ENCODE measurements around the gene BEND3.
"Not testable (repeated sequence)": the region's sequence is repeated elsewhere in the genome, so short reads cannot be mapped to it uniquely, and the experiment has no call there.

The BEND3 gene

DNA sequence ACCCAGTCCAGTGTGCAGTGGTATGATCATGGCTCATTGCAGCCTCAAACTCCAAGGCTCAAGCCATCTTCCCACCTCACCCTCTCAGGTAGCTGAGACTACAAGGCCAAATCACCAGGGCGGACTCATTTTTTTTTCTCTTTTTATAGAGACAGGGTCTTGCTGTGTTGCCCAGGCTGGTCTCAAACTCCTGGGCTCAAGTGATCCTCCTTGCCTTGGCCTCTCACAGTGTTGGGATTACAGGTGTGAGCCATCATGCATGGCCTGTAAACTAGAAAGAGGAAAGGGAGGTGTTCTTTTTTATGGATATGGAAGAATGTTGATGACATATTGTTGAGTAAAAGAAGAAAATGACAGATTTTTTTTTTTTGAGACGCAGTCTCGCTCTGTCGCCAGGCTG, 5.1 kb upstream of the BEND3 start:
- DNase-seq, result no peak

GRCh38 chr6:107118976-107119375, 3.7 kb upstream of the BEND3 start:
- peak; percentile 92 for DNase-seq

- not testable (repeated sequence) for DNase-seq
Observed at GRCh38 chr6:107118540-107118939, 3.2 kb upstream of the BEND3 start.

DNA sequence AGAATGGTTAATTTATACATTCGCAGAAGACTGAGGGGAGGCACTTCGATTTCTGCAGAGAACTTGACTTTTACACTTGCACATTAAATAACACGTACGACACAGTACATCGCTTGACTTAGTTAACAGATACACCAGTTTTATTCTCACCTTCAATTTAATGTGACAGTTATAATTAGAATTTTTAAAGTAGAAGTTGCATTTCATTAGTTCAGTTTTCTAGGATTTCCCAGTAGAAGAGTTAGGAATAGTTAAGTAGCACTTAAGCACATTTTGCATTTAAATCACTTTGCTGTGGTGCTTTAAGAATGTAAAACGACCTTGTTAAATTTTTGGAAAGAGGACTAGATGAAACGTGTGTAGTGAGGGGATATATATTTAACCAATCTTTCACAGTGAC, 1.6 kb upstream of the BEND3 start:
- no peak for DNase-seq

DNA sequence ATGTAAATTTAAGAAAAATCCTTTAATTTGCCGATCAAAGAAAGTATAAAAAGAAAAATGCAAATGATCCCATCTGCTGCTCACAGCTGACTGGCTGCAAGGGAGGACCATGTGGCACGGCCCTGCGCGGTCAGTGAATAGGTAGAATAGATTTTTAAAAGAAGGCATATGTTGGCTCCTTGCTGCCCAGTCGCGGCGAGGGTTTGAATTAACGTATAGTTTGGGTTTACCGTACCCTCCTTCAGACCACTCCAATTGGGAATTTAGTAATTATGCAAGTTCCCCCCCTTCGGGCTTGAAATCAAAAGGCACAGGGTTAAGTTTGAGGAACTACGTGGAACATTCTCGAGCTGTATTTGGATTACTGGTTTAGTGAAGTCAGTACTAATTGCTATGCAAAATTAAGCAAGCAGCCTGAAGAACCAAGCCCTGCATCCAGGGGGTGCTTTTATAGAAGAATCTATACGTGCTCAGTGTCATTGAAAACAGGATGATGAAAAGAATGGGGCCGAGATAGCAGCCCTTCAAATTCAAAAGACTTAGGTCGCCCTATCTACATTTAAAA, 1.1 kb upstream of the BEND3 start:
- peak; percentile 90 for DNase-seq

DNA sequence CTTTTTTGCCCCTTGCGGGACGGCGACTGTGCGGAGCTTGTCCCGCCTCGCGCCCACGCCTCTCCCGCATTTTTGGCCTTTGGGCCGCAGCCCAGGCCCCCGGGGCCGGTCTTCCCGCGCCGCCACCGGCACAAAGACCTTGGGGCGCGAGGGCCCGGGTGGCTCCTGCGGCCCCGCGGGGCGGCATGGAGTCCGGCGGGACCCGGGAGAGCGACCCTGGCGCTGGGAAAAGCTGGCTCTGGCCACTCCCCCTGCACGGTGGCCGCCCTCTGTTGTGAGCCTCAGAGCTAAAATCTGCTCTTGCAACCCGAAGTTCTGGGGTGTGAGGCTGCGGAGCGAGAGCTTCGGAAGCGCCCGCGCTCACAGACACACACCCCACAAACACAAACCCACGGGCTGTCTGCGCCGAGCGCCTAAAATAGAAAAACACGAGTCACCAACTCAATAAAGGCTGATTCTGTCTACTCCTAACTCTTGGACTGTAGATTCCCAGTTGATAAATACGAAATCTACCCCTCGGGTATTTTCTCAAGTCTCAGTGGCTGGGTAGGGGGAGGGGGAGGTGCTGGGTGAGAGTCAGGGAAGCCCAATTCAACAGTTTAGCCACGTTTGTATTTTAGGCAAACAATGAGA, 496 bp upstream of the BEND3 start:
- DNase-seq, result peak; percentile 93

DNA sequence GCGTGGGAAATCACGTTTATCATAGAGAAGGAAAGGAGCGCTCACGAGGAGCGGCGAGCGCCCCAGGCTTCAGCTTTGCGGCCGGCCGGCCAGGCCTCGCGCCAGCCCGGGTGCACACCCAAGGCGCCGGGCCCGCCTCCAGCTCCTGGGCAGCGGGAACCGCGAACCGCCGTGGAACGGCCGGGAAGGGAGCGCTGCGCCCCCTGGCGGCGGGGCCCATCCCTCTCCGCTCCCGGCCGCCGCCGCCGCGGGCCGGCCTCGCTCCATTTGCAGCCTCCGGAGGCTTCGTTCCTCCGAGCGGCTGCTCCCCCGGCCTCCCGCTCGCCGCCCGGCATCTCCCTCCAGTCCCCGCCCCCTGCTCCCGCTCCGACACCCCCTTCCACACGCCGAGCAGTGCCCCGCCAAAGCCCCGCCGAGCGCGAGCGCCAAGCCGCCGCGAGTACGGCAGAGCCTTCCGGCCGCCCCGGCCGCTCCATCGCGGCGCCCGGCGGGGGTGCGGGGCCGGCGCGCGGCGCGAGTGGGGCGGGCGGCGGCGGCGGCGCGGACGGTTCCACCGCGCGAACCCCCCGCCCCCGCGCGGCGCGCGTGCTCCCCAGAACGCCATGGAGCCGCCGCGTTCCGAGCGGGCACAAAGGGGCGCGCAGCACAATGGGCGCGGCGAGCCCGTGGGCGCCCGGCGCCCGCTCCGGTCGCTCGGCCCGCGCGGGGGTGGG, 946 bp downstream of the BEND3 start:
- DNase-seq, result peak; percentile 96

- no peak for DNase-seq
Observed at GRCh38 chr6:107110200-107110599, 5.1 kb downstream of the BEND3 start.

DNA sequence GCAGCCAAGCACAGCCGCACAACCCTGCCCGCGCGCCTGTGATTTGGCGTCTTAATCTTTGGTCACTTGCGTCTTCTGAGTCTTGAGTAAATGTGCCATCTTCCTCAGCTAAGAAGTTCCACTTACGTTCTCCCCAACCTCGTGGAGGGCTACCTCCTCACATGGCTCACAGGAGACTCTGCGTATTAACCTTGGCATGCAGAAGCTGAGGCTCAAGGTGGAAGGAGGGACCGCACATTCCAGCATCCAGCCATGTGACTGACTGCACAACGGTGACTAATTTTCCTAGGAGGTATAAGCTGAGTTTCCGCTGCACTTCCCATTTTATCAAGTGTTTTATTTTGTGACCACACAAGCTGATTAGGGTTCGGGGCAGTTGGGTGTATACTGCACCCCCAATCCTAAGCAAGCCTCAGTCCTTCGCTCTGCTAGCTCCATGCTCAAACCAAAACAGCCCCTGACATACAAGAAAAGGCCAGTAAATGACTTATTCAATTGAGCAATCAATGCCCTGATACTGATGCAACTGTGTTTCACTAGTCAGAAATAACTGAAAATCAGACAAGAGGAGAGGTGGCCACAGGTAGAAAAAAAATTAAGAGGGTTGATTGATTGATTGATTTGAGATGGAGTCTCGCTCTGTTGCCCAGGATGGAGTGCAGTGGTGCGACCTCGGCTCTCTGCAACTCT, 7.0 kb downstream of the BEND3 start:
- no peak for DNase-seq

DNA sequence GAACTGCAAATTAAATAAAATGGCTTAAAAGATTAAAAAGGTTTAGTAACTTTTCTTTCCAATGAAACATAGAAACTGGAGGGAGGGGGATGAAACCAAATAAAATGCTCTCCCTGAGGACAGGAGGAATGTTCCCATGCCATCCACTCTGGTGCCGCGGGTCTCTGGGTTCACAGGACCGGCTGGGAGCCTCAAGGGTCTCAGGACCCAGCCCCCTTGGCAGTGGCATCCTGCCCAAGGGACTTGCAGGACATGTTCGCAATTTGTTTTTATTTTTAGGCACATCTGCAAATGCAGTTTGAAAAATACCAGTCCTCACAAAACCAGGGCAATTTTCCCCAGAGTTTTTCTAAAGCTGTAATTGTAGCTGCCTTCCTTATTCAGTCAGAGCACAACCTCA, 7.5 kb downstream of the BEND3 start:
- DNase-seq, result no peak

GRCh38 chr6:107106165-107106564, 9.2 kb downstream of the BEND3 start:
- DNase-seq, result no peak

GRCh38 chr6:107105511-107106116, 9.7 kb downstream of the BEND3 start:
- DNase-seq, result no peak

DNA sequence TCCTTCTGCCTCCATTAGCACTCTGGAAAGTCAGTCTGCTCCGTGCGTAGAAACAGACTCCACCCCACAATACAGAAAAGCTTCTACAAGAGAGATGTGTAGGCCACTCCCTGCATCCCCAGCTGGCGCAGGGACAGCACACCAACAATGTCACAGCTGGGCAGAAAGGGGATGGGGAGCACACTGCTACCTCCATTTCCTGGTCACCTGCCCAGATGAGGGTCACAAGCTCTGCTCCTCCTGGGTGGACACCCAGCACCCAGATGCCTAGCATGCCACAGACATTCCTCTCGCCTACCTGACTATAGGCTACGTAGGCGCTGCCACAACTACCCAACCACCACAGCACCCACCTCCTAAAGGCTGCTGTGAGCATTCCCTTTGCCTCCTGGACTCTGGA, 12.2 kb downstream of the BEND3 start:
- DNase-seq, result peak; percentile 77

GRCh38 chr6:107102414-107102805, 12.9 kb downstream of the BEND3 start:
- DNase-seq, result peak; percentile 88

DNA sequence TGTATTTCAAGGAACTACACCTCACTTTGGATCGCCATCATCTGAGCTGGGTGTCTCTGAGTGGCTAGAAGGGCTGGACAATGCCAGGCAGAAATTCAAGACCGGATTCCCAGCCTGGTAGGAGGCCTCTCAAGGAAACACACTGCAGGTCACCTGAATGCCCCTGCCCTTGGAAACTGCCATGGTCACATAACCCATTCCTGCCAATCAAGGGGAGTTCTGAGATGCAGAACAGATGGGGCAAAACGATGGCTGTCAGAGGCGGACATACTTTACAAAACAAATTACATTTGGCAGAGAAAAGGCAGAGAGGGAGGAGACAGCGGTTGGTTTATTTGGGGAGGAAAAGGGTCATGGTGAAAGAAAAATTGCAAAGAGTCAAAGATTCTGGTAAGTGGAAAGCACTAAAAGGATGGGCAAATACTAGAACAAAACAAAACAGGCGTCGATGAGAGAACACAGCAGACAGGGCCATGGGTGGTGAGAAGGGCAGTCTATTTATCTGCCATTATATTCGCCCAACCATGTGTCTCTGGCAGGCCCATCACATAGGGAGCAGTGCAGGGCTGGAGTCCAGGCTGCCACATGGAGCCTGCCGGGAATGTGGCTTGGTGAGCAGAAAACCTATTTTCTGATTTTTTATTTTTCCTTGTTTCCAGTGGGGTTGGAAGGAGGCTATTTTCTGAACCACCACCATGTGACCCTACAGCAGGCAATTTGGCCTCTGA, 13.5 kb downstream of the BEND3 start:
- DNase-seq, result peak; percentile 95

DNA sequence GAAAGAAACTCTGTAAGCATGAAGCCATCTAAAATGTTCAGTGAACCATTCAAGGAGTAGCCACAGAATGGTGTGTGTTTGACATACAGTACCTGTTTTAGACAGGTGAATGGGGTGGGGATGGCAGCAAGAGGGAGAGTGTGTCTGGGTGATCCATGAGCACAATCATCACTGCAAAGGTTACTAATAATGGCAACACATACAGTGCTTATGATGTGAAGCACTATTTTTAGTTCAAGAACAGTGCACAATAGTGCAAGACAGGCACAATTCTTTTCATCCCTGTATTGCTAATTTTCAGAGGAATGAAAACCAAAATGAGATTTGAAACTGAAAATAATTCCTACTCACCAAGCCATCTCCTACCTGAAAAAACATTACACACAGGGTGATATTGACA, 14.1 kb downstream of the BEND3 start:
- peak; percentile 28 for DNase-seq

DNA sequence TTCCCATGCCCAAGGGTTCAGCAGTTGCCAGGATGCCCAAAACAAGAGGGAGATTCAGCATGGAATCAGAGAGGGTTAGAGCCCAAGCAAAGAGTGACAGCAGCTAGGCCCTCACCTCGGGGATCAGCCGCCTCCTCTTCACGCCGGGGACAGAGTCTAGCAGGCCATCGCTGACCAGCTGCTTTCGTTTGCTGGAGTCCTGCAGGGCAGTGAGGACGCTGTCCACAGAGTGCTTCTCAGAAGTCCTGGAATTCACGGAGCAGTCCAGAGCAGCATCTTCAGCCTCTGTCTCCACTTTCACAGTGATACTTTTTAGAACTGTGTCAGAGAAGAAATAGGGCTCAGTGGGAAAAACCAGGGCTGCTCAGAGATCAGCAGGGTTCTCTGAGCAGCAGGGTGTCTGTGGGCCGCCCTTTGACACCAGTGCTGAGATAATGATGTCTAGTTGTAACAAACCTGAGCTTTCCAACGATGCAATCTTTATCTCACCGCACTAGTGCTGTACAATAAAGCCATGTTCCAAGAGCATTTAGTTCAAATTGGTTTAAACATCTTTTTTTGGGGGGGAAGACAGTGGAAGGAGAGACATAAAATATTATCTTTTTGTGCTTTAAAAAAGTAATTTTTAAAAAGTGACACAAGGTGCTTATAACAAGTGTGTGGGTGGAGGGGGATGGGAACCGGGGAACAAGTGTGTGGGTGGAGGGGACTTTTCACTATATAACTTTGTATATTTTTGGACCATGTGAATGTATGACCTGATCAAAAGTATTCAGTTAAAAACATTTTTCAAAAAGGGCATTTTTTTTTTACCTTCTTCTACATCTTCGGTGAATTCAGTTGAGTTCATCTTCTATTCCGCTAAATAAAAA, 16.6 kb downstream of the BEND3 start:
- DNase-seq, result no peak

GRCh38 chr6:107084459-107084858, 30.9 kb downstream of the BEND3 start:
- not testable (repeated sequence) for DNase-seq

DNA sequence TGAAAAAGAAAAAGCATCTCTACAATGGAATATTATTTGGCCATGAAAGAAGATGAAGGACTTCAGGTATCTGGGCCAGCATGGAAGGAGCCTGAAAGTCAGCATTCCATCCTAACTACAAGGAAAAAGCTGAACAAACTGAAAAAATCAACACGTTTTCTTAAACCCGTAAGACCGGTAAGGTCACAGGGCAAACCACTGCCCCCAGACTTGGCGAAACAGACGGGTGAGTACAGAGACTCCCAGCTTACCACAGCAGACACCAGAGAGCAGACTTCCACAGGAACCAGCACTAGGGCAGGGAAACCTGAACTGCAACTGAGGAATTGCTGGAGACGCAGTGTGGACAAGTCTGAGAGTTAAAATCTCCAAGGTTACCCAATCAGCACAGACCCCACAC, 31.4 kb downstream of the BEND3 start:
- DNase-seq, result no peak

GRCh38 chr6:107083047-107083768, 32.1 kb downstream of the BEND3 start:
- DNase-seq, result no peak

DNA sequence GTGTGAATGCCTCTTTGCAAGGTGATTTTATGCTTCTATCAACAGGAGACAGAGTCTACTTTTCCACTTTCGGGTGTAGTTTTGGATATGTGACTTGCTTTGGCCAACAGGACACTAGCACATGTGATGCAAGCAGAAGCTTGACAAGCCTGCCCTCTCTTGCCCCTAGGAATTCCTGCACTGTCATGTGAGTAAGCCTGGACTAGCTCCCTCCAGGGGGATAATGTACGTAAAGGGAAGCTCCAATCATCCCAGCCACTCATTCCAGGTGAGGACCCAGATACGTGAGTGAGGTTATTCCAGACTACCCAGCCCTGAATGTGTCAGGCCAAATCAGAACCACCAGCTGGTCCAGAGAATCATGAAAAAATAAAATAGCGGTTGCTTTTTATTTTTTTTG, 33.3 kb downstream of the BEND3 start:
- no peak for DNase-seq
